Keratinocyte (primary cell): Measurements from ENCODE around the gene CNTRL.
A peak's percentile ranks its signal among the peaks of the same experiment; 100 is the strongest.

Experiments
- CTCF ChIP-seq, 3 experiments: IDR thresholded peaks in 1 of 3; conservative IDR thresholded peaks in 1 of 3; optimal IDR thresholded peaks in 1 of 3; 2 replicates in 2 of 3; 3 replicates in 1 of 3; pipeline versions ENCODE3 to v1.5.1; 2011; ENCODE audit warnings: low read length in 3 of 3, mild to moderate bottlenecking in 3 of 3, moderate library complexity in 2 of 3, control low read depth in 1 of 3, inconsistent platforms in 1 of 3; ENCODE audit not compliant: insufficient read depth in 2 of 3; ENCODE audit errors: extremely low read depth in 1 of 3
- EZH2 ChIP-seq: IDR thresholded peaks from one replicate; pipeline ENCODE4 v1.6.1; 2012; ENCODE audit warnings: inconsistent platforms, mild to moderate bottlenecking, low read length, moderate library complexity

DNA sequence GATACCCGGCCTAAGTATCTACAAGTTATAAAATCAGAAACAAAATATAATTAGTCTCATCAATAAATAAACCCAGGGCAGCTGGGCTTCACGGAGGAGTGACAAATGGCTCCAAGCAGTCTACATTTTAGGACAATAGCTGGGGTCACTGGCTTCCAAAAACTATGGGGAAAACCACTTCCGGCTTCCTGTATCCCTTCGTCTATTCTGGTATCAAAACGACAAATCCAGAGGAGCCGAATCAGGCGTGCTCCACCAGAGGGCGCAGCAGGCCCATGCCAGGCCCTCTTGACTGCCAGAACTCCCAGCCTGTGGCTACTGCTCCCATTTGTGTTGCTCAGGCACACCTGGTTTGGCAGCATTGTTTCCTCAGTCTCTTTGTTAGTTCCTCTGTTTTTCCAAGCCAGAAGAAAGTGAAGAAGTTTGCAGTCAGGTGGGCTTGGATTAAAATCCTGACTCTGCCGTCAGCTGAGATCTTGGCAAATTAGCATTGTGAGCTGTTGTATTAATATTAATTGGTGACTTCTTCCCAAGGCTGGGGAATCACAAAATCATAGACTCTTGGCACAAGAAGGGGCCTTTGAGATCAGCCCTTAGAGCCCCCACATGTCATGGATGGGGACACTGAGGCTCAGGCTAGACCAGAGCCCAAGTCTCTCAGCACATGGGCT lies 138.5 kb downstream of the CNTRL start:
- TF ChIP-seq CTCF (optimal IDR thresholded peaks at IDR 0.05 in 1 of 3, IDR thresholded peaks at IDR 0.05 in 1 of 3, conservative IDR thresholded peaks at IDR 0.05 in 1 of 3; ENCODE audit: extremely low read depth in 1 of 3, insufficient read depth in 2 of 3, low read length in 3 of 3) (peak; percentile 93 to 98 (median 98)), EZH2 (no peak)
